Mucosa of stomach (tissue), 1 donor: Measurements from ENCODE around the gene TUFM.

Source experiments
- H3K27me3 ChIP-seq: one replicate; pipeline ENCODE4 v1.7.0; 2013; ENCODE audit warnings: mild to moderate bottlenecking, low read length; ENCODE audit not compliant: control insufficient read depth, insufficient read depth
- H3K36me3 ChIP-seq: one replicate; pipeline ENCODE4 v1.7.0; 2013; ENCODE audit warnings: low read length; ENCODE audit not compliant: control insufficient read depth, insufficient read depth
- H3K4me1 ChIP-seq: one replicate; pipeline ENCODE4 v1.7.0; 2013; ENCODE audit warnings: mild to moderate bottlenecking, low read length; ENCODE audit not compliant: control insufficient read depth, insufficient read depth
- H3K4me3 ChIP-seq: one replicate; pipeline ENCODE4 v1.7.0; 2013; ENCODE audit warnings: low read length
- H3K9ac ChIP-seq: one replicate; pipeline ENCODE4 v1.7.0; 2013; ENCODE audit warnings: mild to moderate bottlenecking, low read length, moderate library complexity
- H3K9me3 ChIP-seq: one replicate; pipeline ENCODE4 v1.7.0; 2013; ENCODE audit warnings: mild to moderate bottlenecking, low read length, moderate library complexity; ENCODE audit not compliant: control insufficient read depth
- donor health status: Pancreatic carcinoma.

Gene TUFM

DNA sequence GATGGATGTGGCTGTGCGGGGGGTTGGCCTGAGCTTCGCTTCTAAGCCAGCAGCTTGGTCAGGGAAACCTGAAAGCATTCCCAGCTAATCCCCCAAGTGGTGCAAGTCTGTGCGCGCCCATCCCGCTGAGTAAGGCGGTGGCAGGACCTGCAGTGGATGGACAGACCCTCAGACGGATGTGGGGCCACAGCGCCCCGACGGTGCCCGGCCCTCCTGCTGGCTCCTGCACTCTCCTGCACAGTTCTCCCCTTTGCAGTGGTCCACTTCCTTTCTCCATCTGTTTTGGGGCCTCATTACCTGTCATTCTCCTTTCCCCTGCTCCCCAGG is 34.4 kb upstream of the TUFM start:
- no peak overlapping the region for H3K4me3 ChIP-seq

GRCh38 chr16:28879841-28880588 is 33.9 kb upstream of the TUFM start:
- peaks cover 24% of the 10 kb centered on the region for H3K27me3 ChIP-seq
- H3K4me3 ChIP-seq, result peak overlapping the region; percentile 63
- no peaks in the 10 kb centered on the region for H3K36me3 ChIP-seq
- peaks cover 13% of the 10 kb centered on the region for H3K4me1 ChIP-seq
- H3K9me3 ChIP-seq, result no peaks in the 10 kb centered on the region
- H3K9ac ChIP-seq, result peak overlapping the region; percentile 72

More for the DNA sequence above, 34.4 kb upstream of the TUFM start:
- Histone ChIP-seq H3K9ac (no peak overlapping the region), H3K36me3 (no peaks in the 10 kb centered on the region), H3K4me1 (peaks cover 13% of the 10 kb centered on the region), H3K9me3 (no peaks in the 10 kb centered on the region), H3K27me3 (peaks cover 24% of the 10 kb centered on the region)

DNA sequence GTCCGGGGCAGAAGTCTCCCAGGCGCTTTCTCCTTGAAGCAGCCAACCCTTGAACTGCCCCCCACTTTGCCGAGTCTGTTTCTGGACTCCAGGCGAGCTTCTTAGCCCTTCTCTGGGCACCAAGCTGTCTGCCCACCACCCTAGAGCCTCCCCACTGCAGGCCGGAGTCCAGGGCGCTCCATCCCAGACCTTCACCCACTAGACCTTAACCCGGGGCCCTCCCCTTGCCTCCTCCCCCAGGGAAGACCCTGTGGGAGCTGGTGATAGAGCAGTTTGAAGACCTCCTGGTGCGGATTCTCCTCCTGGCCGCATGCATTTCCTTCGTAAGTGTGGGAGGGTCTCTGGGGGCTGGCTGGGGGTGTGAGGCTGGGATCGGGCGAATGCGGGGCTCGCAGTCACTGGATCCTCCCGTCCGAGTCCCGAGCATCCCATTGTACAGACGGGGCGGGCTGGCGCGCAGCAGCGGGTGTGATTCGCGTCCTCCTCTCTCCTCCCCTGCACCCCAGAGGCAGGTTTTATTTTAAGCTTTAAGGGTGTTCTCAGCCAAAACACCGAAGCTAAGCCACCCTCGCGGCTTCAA is 33.2 kb upstream of the TUFM start:
- H3K9me3 ChIP-seq, result no peaks in the 10 kb centered on the region
- H3K4me1 ChIP-seq, result peaks cover 13% of the 10 kb centered on the region
- peak overlapping the region; percentile 72 for H3K9ac ChIP-seq
- no peaks in the 10 kb centered on the region for H3K36me3 ChIP-seq
- H3K27me3 ChIP-seq, result peaks cover 24% of the 10 kb centered on the region
- H3K4me3 ChIP-seq, result peak overlapping the region; percentile 63

GRCh38 chr16:28878083-28878926 is 32.2 kb upstream of the TUFM start, which contains the start of gene ATP2A1:
ATP2A1 (plus strand) TSS chr16:28878488; CDS start chr16:28878672, 184 bp downstream.
- peaks cover 13% of the 10 kb centered on the region for H3K4me1 ChIP-seq
- no peaks in the 10 kb centered on the region for H3K36me3 ChIP-seq
- H3K9ac ChIP-seq, result peak within 1 kb of the TSS; percentile 72
- H3K4me3 ChIP-seq, result peak within 1 kb of the TSS; percentile 63
- peaks cover 19% of the 10 kb centered on the region for H3K27me3 ChIP-seq
- no peaks in the 10 kb centered on the region for H3K9me3 ChIP-seq

DNA sequence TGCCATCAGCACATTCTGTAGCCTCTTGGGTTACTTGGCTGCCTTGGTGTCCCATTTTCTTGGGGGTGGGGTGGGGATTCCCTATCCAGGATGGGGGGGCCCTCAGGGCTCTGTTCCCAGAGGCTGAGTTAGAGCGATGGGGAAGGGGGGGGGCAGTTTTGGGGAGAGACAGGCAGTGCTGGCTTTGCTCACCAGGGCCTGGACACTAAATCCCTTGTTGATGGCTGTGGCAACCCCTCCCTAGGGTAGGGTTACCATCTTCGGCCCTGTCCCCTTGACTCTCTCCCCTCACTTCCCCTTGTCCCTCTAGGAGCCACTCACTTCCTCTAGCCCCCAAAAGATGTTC is 31.5 kb upstream of the TUFM start:
- peaks cover 13% of the 10 kb centered on the region for H3K4me1 ChIP-seq

DNA sequence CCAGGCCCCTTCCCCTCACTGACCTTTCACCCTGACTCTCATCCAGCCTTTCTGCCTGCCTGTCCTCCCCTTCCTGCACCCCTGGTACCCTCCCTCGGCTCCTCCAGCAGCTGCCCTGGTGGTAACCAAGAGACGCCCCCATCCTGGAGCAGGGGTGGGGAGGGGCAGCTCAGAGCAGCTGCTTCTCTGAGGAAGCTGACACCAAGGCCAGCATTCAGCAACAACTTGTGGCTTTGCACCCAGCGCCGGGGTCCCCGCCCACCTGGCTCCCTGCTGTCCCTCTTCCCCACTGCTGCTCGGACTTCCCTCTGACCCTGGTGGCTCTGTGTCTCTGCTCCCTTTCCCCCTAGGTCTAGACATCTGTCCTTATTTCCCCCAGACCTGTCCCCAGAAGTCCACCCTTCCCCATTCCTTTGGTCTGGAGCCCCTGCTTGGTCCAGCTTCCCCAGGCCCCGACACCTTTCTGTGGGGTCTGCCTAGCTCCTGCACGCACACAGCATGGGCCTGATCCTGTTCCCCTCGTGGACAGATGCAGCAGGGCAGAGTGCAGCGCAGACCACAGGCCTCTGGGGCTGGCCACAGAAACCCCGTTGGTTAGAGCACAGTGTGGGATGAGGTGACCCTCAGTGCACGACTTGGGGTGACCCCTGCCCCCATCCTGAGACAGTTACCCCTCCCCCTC is 31.0 kb upstream of the TUFM start:
- Histone ChIP-seq H3K4me3 (no peak overlapping the region), H3K27me3 (peaks cover 13% of the 10 kb centered on the region), H3K4me1 (peaks cover 13% of the 10 kb centered on the region), H3K9ac (no peak overlapping the region), H3K36me3 (no peaks in the 10 kb centered on the region), H3K9me3 (no peaks in the 10 kb centered on the region)

More for the DNA sequence above, 31.5 kb upstream of the TUFM start:
- H3K27me3 ChIP-seq, result peaks cover 16% of the 10 kb centered on the region
- H3K9me3 ChIP-seq, result no peaks in the 10 kb centered on the region
- H3K9ac ChIP-seq, result no peak overlapping the region
- no peak overlapping the region for H3K4me3 ChIP-seq
- no peaks in the 10 kb centered on the region for H3K36me3 ChIP-seq

GRCh38 chr16:28876019-28876659 is 30.0 kb upstream of the TUFM start:
- H3K4me1 ChIP-seq, result peaks cover 13% of the 10 kb centered on the region
- H3K36me3 ChIP-seq, result no peaks in the 10 kb centered on the region
- peak overlapping the region; percentile 15 for H3K9ac ChIP-seq
- peaks cover 12% of the 10 kb centered on the region for H3K27me3 ChIP-seq
- H3K9me3 ChIP-seq, result no peaks in the 10 kb centered on the region
- no peak overlapping the region for H3K4me3 ChIP-seq

- H3K36me3 ChIP-seq, result no peaks in the 10 kb centered on the region
- H3K9ac ChIP-seq, result no peak overlapping the region
- no peak overlapping the region for H3K4me3 ChIP-seq
- peaks cover 4% of the 10 kb centered on the region for H3K27me3 ChIP-seq
- H3K4me1 ChIP-seq, result peaks cover 12% of the 10 kb centered on the region
- H3K9me3 ChIP-seq, result no peaks in the 10 kb centered on the region
Observed at GRCh38 chr16:28875134-28876018, 29.2 kb upstream of the TUFM start.

DNA sequence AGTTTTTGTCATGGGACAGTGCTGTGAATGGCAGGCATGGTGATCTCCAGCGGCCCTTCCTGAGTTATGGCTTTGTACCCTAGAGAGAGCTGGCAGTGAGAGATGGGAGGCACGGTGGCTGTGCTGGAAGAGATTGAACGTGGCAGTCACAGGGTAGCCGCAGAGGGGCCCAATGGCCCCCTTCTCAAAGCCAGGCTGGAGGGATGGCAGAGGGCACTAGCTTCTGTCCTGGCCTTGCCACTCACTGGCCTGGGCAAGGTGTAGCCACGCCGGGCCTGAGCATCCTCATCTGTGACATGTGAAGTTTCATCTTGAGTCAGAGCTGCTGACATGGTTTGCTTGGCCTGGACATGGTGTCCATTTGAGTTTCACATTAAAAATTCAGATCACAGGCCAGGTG is 28.3 kb upstream of the TUFM start:
- H3K4me1 ChIP-seq, result peaks cover 5% of the 10 kb centered on the region
- no peaks in the 10 kb centered on the region for H3K9me3 ChIP-seq
- no peak overlapping the region for H3K9ac ChIP-seq
- H3K4me3 ChIP-seq, result no peak overlapping the region
- no peaks in the 10 kb centered on the region for H3K36me3 ChIP-seq
- H3K27me3 ChIP-seq, result no peaks in the 10 kb centered on the region

- H3K9ac ChIP-seq, result no peak overlapping the region
- H3K4me1 ChIP-seq, result no peaks in the 10 kb centered on the region
- H3K4me3 ChIP-seq, result no peak overlapping the region
- no peaks in the 10 kb centered on the region for H3K9me3 ChIP-seq
- H3K27me3 ChIP-seq, result no peaks in the 10 kb centered on the region
- H3K36me3 ChIP-seq, result peaks cover 3% of the 10 kb centered on the region
Observed at GRCh38 chr16:28873543-28874201, 27.5 kb upstream of the TUFM start.
